IPS DF 19.7 (cell line): ENCODE data around the gene PAQR5.
A peak's percentile ranks its signal among the peaks of the same experiment; 100 is the strongest.
"Not testable (repeated sequence)": the region's sequence is repeated elsewhere in the genome, so short reads cannot be mapped to it uniquely, and the experiment has no call there.

ENCODE experiments used
- DNase-seq: peaks from one replicate; pipeline ENCODE4 v3.0.0-alpha.2; 2013; ENCODE audit warnings: low read depth, low spot score

The PAQR5 gene

DNA sequence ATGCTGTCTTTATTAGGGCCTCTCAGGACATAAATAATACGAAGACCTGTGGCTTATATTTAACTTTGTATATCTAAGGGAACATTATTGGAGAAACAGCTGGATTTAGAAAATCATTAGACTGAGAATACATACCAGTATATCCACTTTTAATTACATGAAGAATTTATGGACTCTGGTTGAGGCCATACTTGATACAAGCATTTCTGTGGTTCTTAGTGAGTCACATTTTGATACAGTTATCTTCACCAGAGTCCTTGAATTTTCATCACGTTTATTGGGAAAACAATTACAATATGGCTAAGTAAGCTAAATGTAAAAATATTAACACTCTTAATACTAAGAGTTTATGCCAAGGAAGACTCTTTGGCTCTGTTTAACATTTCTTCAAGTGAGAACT is 125.3 kb downstream of the PAQR5 start:
- no peak for DNase-seq

DNA sequence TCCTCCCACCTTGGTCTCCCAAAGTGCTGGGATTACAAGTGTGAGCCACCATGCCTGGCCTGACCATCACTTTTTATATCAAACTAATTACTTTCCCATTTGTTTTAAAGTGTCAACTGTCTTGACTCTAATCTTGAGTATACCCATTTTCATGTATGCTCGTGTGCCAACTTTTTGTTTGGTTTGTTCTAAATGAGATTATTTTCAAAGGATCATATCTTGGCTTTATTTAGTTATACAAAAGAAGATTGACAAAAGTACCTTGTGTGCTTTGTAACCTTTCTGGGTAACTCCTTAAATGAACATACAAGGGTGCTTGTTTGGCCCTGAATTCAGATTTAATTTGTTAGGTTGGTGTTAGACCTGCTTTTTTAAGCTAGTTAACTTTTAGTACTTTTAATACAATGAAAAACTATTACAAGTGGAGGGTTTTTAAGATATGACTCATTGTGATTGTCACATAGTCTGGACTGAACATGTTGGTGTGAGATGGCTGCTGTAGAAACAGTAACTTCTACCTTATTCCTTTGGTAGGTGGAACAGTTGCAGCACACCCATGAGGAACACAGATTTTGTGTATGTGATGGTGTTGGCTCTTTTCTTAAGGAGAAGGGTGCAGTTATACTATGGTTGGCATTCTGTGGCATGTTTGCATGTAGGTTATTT is 126.2 kb downstream of the PAQR5 start:
- no peak for DNase-seq

DNA sequence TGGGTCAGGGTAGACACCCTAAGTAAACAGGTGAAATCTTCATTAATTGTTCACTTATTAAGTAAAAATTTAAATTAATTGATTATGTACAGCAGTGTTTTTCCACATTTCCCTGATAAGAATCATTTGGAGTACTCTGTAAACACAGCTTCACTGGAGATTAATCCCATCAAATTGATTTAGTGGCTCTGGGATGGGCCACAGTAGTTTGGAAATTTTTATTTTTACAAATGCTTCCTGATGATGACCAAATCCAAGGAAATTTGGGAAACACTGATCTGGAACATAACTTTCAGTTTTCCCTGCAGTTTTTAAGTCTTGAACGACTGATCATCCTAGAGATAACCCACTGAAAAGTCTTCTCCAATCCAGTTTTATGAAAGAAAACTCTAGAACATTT is 135.1 kb downstream of the PAQR5 start:
- DNase-seq = no peak

DNA sequence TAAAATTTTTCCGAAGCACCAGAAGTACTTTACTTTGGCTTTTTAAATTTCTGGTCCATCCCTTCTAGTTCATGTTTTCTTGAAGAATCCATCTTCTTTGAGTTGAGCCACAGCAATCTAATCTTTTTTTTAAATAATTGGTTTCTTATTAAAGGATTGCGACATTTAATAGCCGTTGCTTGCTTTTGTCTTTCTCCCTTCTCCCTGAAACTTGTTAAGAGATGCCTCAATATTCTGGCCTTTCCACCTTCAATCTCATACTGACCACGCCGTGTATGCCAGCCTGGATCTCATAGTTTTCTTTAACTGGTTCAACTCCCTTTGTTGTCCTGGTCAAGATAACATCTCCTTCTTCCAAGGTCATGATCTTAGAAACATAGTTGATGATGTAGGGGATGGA is 135.5 kb downstream of the PAQR5 start:
- DNase-seq = no peak

DNA sequence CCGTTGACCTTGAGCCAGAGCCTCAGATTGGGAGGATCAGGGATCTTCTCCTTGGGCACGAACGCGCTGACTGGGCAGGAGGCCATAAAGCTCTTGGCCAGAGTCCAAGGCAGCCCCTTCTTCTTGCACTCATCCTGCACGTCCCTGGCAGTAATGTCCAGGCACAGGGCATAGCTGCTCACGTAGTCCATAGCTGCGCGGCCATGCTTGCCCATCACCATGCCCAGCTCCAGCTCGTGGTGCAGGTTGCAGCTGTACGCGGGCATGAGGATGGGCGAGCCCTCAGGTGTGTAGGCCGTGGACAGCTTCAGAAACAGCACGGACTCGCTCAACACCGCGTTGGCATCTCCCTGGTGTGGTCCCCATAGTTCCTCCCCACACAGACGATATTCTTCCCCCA is 136.0 kb downstream of the PAQR5 start:
- no peak for DNase-seq

DNA sequence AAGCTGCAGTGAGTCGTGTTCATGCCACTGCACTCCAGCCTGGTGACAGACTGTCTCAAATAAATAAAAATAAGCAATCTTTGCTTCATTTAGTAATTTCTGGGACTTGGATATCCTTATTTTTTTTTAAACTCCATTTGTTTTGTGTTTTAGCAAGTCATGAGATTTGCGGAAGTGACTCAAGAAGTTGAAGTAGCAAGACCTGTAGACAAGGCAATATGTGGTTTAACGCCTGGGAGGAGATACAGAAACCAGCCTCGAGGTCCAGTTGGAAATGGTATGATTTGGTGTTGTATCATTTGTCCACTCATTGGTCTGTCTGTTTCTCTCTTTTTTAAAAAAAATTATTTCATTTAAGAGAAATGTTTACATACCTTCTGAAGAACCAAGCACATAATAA is 137.3 kb downstream of the PAQR5 start:
- no peak for DNase-seq

DNA sequence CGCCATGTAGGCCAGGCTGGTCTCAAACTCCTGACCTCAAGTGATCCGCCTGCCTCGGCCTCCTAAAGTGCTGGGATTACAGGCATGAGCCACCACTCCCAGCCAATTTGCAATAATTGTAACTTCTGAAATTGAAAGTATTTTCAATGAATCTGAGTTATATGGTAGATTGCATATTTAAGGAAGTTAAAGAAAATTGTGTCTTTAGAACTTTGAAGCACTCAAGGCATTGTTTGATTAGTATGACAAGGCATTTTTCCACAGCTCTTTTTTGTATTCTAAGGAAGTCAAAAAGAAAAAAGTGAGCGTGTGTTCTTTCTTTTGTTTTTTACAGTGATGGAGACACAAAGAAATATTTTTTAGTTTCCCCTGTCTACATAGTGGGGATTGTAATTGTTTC is 138.2 kb downstream of the PAQR5 start:
- no peak for DNase-seq

DNA sequence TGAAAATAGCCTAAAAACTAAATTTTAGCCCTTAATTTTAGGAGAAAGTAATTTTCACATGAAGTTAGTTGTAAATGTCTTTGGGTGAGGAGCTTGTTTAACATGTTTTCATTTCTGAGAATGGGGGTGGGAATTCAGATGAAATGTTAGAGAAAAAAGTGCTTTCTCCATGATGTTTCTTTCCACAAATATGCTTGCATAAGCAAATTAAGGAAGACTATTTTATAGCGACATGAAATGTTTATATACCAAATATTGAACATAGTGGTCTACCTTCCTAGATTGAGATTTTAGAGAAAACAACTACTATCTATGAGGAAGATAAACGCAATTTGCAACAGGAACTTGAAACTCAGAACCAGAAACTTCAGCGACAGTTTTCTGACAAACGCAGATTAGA is 140.9 kb downstream of the PAQR5 start:
- no peak for DNase-seq

DNA sequence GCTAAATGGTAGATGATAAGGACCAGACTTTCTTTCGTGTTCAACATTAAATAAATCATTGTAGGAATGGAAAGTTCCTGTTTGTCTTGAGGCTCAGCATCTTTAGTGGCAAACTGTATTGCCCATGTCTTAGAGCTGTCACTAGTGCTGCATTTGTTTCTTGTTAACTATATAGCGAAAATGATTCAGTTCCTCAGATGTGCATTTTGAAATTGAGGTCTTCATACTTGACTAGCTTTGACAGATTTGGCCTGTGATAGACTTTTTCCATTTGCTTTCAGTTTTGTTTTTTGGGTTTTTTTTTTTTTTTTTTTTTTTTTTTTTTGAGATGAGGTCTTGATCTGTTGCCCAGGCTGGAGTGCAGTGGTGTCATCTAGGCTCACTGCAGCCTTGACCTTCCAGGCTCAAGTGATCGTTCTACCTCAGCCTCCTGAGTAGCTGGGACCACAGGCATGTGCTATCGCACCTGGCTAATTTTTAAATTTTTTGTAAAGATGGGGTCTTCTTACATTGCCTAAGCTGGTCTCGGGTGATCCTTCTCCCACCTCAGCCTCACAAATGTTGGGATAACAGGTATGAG is 144.4 kb downstream of the PAQR5 start:
- DNase-seq = no peak

DNA sequence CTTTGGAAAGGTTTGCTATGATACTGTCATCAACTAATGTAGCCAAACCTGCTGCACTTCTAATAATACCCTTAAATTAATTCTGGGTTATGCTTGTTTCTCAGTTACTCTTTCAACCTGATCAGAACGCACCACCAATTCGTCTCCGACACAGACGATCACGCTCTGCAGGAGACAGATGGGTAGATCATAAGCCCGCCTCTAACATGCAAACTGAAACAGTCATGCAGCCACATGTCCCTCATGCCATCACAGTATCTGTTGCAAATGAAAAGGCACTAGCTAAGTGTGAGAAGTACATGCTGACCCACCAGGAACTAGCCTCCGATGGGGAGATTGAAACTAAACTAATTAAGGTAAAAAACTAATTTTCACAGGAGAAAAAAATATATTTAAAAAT is 146.0 kb downstream of the PAQR5 start:
- no peak for DNase-seq

DNA sequence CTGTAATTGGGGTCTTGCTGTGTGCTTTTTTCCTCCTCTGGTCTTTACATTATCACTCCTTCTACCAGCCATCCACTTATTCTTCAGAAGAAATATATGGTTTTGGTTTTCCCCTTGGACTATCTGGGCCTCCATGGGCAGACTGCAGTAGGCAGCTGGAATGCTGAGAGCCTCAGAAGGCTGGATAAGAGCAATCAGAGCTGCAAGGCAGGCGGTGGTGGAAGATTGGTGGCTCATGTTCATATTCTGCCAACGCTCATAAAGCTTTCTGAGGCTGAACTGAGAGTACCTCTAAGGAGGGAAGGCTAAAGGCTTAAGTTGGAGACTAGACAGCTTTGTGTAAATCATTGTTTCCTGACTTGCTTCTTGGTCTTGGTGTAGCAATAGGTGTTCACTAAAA is 148.2 kb downstream of the PAQR5 start:
- no peak for DNase-seq

DNA sequence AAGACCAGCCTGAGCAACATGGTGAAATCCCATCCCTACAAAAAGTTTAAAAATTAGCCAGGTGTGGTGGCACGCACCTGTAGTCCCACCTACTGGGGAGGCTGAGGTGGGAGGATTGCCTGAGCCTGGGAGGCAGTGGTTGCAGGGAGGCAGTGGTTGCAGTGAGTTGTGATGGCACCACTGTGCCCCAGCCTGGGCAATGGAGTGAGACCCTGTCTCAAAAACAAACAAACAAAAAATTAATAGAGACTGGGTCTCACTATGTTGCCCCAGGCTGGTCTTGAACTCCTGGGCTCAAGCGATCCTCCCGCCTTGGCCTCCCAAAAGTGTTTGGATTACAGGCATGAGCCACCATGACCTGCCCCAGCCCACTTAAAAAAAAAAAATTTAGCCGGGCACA is 151.5 kb downstream of the PAQR5 start:
- not testable (repeated sequence) for DNase-seq

DNA sequence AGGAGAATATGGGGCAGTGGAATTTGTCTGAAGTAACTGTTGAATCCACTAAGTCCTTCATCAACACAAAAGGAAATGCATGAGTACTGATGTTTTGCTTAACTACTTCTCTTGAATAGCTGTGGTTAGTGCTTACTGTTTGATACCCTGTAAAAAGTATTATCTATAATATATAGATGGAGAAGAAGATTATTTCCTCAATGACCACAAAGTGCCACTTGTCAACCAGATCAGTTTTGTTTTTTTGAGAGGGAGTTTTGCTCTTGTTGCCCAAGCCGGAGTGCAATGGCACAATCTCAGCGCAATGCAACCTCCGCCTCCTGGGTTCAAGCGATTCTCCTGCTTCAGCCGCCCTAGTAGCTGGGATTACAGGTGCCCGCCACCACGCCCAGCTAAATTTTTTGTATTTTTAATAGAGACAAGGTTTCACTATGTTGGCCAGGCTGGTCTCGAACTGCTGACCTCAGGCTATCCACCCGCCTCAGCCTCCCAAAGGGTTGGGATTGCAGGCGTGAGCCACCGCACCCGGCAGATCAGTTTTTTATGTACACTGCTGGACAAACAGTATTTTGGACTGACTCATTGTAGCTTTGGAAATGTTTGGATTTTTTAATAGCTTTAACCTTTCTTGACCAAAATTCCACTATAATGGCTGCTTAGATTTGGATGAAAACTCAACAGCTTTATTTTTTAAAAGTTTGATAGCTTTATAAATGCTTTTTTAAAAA is 152.4 kb downstream of the PAQR5 start:
- no peak for DNase-seq

DNA sequence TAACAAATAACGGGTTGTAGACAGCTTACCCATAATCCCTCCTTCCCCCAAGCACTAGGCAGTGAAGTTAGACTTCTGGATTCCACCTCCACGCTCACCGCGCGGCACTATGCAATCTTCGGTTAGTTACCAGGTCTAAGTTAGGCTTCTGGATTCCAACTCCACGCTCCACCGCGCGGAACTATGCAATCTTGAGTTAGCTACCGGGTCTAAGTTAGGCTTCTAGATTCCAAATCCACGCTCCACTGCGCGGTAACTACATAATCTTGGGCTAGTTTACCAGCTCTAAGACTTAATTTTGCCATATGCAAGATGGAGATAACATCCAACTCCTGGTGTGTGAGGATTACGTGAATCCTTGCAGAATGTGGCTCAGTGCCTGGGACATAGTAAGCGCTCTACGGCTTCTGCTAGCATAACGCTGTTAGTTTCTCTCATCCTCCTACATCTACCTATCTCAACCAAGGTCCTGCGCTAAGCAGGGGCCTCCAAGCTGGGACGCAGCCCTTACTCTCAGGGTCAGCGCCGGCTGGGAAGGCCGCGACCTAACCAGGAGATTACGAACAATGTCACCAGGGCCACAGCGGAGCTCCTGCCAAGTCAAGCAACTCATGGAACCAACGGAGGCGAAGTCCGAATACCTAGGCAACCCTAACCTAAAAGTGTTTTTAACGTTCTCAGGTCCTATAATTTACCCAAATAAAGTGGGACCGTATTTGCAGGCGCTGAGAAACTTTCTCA is 153.4 kb downstream of the PAQR5 start:
- DNase-seq = no peak

DNA sequence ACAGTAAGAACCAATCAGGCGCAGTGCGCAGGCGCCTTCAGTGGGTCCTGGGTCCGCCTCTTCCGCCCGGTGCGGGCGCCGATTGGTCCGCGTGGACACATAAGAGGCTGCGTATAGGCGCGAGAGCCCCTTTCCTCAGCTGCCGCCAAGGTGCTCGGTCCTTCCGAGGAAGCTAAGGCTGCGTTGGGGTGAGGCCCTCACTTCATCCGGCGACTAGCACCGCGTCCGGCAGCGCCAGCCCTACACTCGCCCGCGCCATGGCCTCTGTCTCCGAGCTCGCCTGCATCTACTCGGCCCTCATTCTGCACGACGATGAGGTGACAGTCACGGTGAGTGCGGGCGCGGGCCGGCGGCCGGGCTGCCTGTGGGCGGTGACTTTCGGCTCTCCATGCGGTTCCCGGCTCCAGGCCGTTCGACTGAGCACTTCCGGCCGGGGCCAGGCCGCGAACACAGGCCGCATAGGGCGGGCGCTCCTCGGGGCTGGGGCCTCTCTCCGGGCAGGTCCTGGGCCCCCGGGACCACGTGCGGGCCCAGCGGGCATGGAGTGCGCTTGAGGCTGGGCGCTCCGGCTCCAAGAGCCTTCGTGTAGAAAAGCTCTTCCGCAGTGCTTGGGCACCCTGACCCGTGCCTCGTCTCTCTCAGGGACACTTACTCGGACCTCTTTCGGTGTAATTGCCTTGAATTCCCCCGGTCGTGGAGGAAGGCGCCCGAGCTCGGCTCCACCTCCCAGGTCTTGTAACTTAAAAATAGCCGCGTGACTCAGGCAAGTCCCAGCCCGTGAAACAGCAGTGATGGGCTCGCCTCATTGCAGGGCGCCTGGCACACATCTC is 154.2 kb downstream of the PAQR5 start, which contains the start of gene RPLP1:
TSS of gene RPLP1 (plus strand) at position 127 of the 830 bp plus-strand sequence. CDS start at position 258, 131 bp downstream.
- DNase-seq = peak; percentile 72

DNA sequence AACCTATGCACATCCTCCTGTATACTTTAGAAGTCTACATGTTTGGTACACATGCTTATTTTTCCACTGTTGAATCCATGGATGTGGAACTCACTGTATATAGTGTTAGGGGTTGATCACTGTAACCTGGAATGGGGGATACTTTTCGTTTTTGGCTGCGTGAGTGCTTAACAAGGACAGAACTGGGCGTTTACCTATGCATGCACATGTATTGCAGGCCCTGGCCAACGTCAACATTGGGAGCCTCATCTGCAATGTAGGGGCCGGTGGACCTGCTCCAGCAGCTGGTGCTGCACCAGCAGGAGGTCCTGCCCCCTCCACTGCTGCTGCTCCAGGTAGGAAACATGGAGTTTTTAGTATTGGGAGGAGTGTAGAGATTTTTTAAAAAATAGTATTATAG is 156.2 kb downstream of the PAQR5 start:
- no peak for DNase-seq

DNA sequence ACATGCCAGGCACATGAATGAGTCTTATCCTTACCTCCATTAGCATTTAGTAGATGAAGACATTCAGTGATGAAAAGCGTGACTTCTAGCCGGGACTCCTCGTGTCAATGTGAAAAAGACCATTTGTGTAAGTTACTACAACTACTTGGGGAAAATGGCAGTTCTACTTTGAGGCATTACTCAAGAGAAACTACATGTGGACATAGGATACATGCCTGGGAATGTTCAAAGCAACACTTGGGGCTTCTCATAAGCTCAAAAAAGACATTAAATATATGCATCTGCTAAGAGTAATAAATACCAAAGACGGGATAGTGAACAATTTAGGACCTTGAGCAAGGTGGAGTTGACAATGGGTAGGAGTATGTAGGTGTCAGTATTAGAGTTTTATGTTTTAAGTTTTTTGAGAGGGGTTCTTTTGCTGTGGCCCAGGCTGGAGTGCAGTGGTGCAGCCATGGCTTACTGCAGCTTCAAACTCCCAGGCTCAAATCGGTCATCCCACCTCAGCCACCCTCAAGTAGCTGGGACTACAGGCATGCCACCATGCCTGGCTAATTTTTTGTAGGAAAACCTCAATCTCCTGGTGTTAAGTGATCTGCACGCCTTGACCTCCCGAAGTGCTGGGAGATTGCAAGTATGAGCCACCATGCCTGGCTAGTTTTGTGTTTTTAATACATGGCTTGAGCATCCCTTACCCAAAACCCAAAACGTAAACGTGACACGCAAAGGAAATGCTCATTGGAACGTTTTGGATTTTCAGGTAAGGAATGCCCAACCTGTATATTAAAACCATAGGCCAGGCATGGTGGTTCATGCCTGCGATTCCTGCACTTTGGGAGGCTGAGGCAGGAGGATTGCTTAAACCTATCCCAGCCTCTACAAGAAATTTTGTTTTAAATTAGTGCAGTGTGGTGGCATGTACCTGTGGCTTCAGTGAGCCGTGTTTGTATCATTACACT is 157.8 kb downstream of the PAQR5 start:
- no peak for DNase-seq
